Stimulated activated CD8-positive, alpha-beta memory T cell treated with anti-CD3 and anti-CD28 coated beads, Interleukin-7, amount 100 ng/mL, for 24 hours (primary cell): ENCODE data around the gene BORCS5.

Source experiments
- DNase-seq: peaks from one replicate; pipeline ENCODE4 v3.0.0-alpha.2; 2020; ENCODE audit warnings: low read depth

Gene BORCS5

GRCh38 chr12:12513416-12514006, 156.6 kb downstream of the BORCS5 start:
- DNase-seq, result no peak

GRCh38 chr12:12518464-12518845, 161.6 kb downstream of the BORCS5 start:
- DNase-seq, result no peak

GRCh38 chr12:12518919-12519318, 162.0 kb downstream of the BORCS5 start:
- no peak for DNase-seq
